Measurements from ENCODE around the gene PLCH1. TPM values are rescaled to one million over a fixed set of nuclear protein-coding genes. Genes with fewer than 3 reads are reported as not detected.
"Not testable (repeated sequence)": the region's sequence is repeated elsewhere in the genome, so short reads cannot be mapped to it uniquely, and the experiment has no call there.

Gene PLCH1
- total RNA-seq, 1 donor from 2014 or later: 3.1 TPM

DNA sequence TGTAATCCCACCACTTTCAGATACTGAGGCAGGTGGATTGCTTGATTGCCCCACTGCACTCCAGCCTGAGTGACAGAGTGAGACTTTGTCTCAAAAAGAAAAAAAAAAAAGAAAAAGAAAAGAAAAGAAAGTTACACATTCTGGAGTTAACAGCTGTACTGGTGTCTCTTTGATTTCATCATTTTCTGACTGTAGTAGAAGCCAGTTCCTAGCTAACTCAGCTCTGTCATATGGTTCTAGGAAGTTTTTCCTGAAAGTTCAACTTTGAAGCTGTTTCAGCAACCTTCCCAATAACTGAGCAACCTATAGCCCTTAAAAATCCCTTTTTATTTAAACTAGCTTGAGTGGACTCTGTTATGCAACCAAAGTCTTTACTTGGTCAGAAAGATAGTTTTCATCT, 346.8 kb downstream of the PLCH1 start:
- DNase-seq (ENCODE audit: low read depth): no peak
- H3K4me3 ChIP-seq (ENCODE audit: low read depth, low read length): no peak overlapping the region
- TF ChIP-seq, protein P1, sequence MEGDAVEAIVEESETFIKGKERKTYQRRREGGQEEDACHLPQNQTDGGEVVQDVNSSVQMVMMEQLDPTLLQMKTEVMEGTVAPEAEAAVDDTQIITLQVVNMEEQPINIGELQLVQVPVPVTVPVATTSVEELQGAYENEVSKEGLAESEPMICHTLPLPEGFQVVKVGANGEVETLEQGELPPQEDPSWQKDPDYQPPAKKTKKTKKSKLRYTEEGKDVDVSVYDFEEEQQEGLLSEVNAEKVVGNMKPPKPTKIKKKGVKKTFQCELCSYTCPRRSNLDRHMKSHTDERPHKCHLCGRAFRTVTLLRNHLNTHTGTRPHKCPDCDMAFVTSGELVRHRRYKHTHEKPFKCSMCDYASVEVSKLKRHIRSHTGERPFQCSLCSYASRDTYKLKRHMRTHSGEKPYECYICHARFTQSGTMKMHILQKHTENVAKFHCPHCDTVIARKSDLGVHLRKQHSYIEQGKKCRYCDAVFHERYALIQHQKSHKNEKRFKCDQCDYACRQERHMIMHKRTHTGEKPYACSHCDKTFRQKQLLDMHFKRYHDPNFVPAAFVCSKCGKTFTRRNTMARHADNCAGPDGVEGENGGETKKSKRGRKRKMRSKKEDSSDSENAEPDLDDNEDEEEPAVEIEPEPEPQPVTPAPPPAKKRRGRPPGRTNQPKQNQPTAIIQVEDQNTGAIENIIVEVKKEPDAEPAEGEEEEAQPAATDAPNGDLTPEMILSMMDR (conservative IDR thresholded peaks at IDR 0.05; ENCODE audit: low read depth, low read length): no peak

GRCh38 chr3:155394896-155395295, 350.0 kb downstream of the PLCH1 start:
- DNase-seq (ENCODE audit: low read depth); H3K4me3 ChIP-seq (ENCODE audit: low read depth, low read length): not testable (repeated sequence)

GRCh38 chr3:155394240-155394639, 350.6 kb downstream of the PLCH1 start:
- DNase-seq (ENCODE audit: low read depth): no peak
- H3K4me3 ChIP-seq (ENCODE audit: low read depth, low read length): no peak overlapping the region
- TF ChIP-seq, protein P1 (conservative IDR thresholded peaks at IDR 0.05; ENCODE audit: low read depth, low read length): no peak

DNA sequence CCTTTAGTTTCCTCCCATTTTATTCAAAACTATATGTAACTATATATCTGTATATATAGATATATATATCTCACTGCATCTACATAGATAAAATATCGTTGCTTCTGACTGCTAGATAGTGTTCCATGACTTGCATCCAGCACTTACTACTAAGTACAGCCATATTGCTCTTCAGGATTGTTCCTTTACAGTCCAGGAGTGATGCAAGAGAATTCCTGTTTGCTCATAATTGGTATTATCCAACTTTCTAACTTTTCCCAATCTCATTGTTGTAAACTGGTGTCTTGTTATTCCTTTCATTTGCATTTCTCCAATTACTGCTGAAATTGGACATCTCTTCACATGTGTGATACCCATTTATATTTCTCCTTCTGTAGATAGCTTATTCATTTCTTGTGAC, 351.6 kb downstream of the PLCH1 start:
- TF ChIP-seq, protein P1 (conservative IDR thresholded peaks at IDR 0.05; ENCODE audit: low read depth, low read length): no peak
- no peak for DNase-seq (ENCODE audit: low read depth)
- H3K4me3 ChIP-seq (ENCODE audit: low read depth, low read length): no peak overlapping the region

GRCh38 chr3:155392138-155392537, 352.7 kb downstream of the PLCH1 start:
- TF ChIP-seq, protein P1 (conservative IDR thresholded peaks at IDR 0.05; ENCODE audit: low read depth, low read length): no peak
- no peak overlapping the region for H3K4me3 ChIP-seq (ENCODE audit: low read depth, low read length)

DNA sequence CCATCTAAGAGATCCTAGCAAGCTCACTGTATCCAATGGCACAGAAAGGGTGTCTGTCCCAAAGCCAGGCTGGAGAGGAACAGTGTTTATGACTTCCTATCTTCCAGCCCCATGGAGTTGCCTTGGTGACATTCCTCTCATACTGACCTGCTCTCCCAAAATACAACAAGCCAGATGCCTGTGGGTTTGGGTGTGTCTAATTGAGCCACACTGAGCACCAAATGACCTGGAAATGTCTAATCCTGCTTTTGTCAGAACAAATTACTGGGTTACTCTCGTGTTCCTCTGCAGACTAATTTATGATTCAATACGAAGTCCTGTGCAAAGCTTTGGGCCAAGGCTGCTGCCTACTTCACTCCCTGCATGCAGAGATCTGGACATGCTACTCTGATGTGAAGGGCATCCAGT, 353.3 kb downstream of the PLCH1 start:
- TF ChIP-seq, protein P1 (conservative IDR thresholded peaks at IDR 0.05; ENCODE audit: low read depth, low read length): no peak
- DNase-seq (ENCODE audit: low read depth): peak; percentile 23
- H3K4me3 ChIP-seq (ENCODE audit: low read depth, low read length): no peak overlapping the region

More at GRCh38 chr3:155392138-155392537, 352.7 kb downstream of the PLCH1 start:
- no peak for DNase-seq (ENCODE audit: low read depth)

GRCh38 chr3:155391104-155391503, 353.8 kb downstream of the PLCH1 start:
- TF ChIP-seq, protein P1 (conservative IDR thresholded peaks at IDR 0.05; ENCODE audit: low read depth, low read length): no peak
- DNase-seq (ENCODE audit: low read depth): no peak
- H3K4me3 ChIP-seq (ENCODE audit: low read depth, low read length): no peak overlapping the region
